ENCODE data around the gene PCSK5. TPM values are rescaled to one million over a fixed set of nuclear protein-coding genes. Genes with fewer than 3 reads are reported as not detected.

PCSK5 gene
- total RNA-seq, 1 experiment from 2014 or later: 7.5 TPM

- Mint-ChIP-seq H3K9me3 (no peaks in the 10 kb centered on the region), H3K27me3 (ENCODE audit: low read depth) (no peaks in the 10 kb centered on the region; the same call in 1 of the 2 replicates), H3K27ac (peak overlapping the region in 1 of 3 experiments; percentile 58; a peak in 1 of 7 replicates), H3K4me1 (peaks cover 26 to 30% of the 10 kb centered on the region in 2 experiments), H3K36me3 (ENCODE audit: insufficient read depth in 1 of 3, low read depth in 3 of 3) (no peaks in the 10 kb centered on the region; a peak in 1 of 7 replicates), H3K4me3 (no peak overlapping the region)
- TF ChIP-seq, protein P1, sequence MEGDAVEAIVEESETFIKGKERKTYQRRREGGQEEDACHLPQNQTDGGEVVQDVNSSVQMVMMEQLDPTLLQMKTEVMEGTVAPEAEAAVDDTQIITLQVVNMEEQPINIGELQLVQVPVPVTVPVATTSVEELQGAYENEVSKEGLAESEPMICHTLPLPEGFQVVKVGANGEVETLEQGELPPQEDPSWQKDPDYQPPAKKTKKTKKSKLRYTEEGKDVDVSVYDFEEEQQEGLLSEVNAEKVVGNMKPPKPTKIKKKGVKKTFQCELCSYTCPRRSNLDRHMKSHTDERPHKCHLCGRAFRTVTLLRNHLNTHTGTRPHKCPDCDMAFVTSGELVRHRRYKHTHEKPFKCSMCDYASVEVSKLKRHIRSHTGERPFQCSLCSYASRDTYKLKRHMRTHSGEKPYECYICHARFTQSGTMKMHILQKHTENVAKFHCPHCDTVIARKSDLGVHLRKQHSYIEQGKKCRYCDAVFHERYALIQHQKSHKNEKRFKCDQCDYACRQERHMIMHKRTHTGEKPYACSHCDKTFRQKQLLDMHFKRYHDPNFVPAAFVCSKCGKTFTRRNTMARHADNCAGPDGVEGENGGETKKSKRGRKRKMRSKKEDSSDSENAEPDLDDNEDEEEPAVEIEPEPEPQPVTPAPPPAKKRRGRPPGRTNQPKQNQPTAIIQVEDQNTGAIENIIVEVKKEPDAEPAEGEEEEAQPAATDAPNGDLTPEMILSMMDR (conservative IDR thresholded peaks at IDR 0.05): no peak
- H3K9me3 ChIP-seq (ENCODE audit: control insufficient read depth, low read depth, low read length): no peaks in the 10 kb centered on the region
- no peak overlapping the region for H2BK5ac ChIP-seq (ENCODE audit: insufficient read length, low read length)
- H2BK120ac ChIP-seq (ENCODE audit: low read depth, low read length, poor library complexity, severe bottlenecking): no peak overlapping the region
- no peaks in the 10 kb centered on the region for H4K20me1 ChIP-seq (ENCODE audit: control insufficient read depth, insufficient read depth, insufficient read length)
- H2BK12ac ChIP-seq (ENCODE audit: insufficient read length, low read depth, low read length): no peak overlapping the region
- no peaks in the 10 kb centered on the region for H3K23me2 ChIP-seq (ENCODE audit: insufficient read length, low read depth, low read length, poor library complexity, severe bottlenecking)
- H3K4ac ChIP-seq (ENCODE audit: low read depth, low read length): no peak overlapping the region
- no peaks in the 10 kb centered on the region for H3K79me2 ChIP-seq (ENCODE audit: insufficient read depth, low read length)
- H3K4me2 ChIP-seq (ENCODE audit: insufficient read depth, insufficient read length, low read length): no peak overlapping the region
- peak; percentile 61 for DNase-seq
- no peak overlapping the region for H3K56ac ChIP-seq (ENCODE audit: insufficient read length, low read depth, low read length)
- H2AFZ ChIP-seq (ENCODE audit: low read length): no peak overlapping the region
- H2AK5ac ChIP-seq (ENCODE audit: insufficient read length, low read length): no peak overlapping the region
- no peak overlapping the region for H4K5ac ChIP-seq (ENCODE audit: insufficient read length, low read depth, low read length)
- no peak overlapping the region for H2BK20ac ChIP-seq (ENCODE audit: low read depth, low read length, poor library complexity, severe bottlenecking)
- no peak overlapping the region for H2BK15ac ChIP-seq (ENCODE audit: low read depth, low read length)
- no peaks in the 10 kb centered on the region for H3K4me1 ChIP-seq (ENCODE audit: insufficient read depth, low read length)
- no peak overlapping the region for H3K18ac ChIP-seq (ENCODE audit: insufficient read length, low read depth, low read length)
- H4K91ac ChIP-seq (ENCODE audit: insufficient read length, low read depth, low read length): no peak overlapping the region
- H3K9ac ChIP-seq (ENCODE audit: extremely low read depth, insufficient read length, low read length): no peak overlapping the region
- no peaks in the 10 kb centered on the region for H3K27me3 ChIP-seq (ENCODE audit: insufficient read depth, low read length)
- WGBS (ENCODE audit: extremely low coverage, insufficient read length, low lambda C conversion rate): no CpG with 5 or more reads among the region's 10 CpGs
- H3K27ac ChIP-seq (ENCODE audit: insufficient read length, low read depth, low read length): no peak overlapping the region
- H3T11ph ChIP-seq (ENCODE audit: low read length): no peak overlapping the region
- H3K23ac ChIP-seq (ENCODE audit: insufficient read length, low read depth, low read length): no peak overlapping the region
- no peaks in the 10 kb centered on the region for H3K79me1 ChIP-seq (ENCODE audit: insufficient read depth, low read depth, low read length, poor library complexity, severe bottlenecking)
- no peak overlapping the region for H4K8ac ChIP-seq (replicated peaks; ENCODE audit: insufficient read length, low read depth, low read length)
- H3K14ac ChIP-seq (ENCODE audit: insufficient read depth, low read length): no peak overlapping the region
Observed at GRCh38 chr9:76374783-76375559, 484.5 kb downstream of the PCSK5 start.

Data from H9 (cell line).